Cortex of kidney (tissue), 1 donor: ENCODE results near the gene CCR7.
"Not testable (repeated sequence)": the region's sequence is repeated elsewhere in the genome, so short reads cannot be mapped to it uniquely, and the experiment has no call there.

Experiments used
- DNase-seq: peaks from one replicate; lab custom pipeline; 2025; lab: John Stamatoyannopoulos, UW

CCR7 gene

DNA sequence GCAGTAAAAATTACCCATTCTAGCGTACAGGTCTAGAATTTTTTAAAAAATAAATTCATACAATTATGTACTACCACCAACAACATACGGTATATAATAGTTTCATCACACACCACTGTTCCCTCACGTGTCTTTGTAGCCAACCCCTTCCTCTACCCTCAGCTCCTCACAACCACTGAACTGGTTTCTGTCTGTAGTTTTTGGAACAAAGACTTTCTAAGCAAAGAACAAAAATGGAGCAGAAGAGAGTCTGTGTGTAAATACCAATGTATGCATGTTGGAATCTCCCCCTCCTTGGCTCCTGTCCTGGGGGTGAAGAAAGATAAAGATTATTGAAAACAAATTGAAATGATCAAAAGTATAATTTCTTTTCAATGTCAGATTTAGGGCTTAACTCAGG is 31.9 kb upstream of the CCR7 start:
- DNase-seq = no peak

GRCh38 chr17:40596261-40596919 is 31.1 kb upstream of the CCR7 start:
- no peak for DNase-seq

DNA sequence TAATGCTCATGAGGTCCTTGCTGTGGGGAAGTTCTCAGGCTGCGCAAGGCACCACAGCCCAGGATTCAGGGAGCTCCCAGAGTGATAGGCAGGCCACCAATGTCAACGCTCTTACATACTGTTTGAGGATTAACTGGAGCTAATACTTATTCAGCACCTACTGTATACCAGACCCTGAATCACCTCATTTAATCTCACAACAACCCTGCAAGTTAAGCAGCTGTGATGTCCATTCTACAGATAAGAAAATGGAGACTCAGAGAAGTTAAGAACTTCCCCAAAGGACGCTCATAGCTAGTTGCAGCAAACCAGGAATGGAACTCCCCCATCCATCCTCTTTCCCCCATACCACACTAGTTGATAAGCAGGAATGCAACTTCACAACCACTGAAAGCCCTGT is 25.5 kb upstream of the CCR7 start:
- DNase-seq = no peak

DNA sequence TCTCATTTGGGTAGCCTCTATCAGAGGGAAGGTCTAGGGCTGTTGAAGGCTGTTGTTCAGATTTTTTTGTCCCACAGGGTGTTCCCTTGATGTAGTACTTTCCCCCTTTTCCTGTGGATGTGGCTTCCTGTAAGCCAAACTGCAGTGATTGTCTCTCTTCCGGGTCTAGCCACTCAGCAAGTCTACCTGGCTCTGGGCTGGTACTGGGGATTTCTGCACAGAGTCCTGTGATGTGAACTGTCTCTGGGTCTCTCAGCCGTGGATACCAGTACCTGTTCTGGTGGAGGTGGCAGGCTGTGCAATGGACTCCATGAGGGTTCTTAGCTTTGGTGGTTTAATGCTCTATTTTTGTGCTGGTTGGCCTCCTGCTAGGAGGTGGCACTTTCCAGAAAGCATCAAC is 23.3 kb upstream of the CCR7 start:
- DNase-seq = no peak

DNA sequence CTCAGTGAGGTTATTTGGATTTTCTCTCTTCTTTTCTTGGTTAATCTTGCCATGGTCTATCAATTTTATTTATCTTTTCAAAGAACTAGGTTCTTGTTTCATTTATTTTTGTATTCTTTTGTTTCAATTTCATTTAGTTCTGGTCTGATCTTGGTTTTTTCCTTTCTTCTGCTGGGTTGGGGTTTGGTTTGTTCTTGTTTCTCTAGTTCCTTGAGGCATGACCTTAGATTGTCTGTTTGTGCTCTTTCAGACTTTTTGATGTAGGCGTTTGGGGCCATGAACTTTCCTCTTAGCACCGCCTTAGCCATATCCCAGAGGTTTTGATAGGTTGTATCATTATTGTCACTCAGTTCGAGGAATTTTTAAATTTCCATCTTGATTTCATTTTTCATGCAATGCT is 21.0 kb upstream of the CCR7 start:
- DNase-seq = not testable (repeated sequence)

GRCh38 chr17:40584950-40585349 is 19.7 kb upstream of the CCR7 start:
- not testable (repeated sequence) for DNase-seq

DNA sequence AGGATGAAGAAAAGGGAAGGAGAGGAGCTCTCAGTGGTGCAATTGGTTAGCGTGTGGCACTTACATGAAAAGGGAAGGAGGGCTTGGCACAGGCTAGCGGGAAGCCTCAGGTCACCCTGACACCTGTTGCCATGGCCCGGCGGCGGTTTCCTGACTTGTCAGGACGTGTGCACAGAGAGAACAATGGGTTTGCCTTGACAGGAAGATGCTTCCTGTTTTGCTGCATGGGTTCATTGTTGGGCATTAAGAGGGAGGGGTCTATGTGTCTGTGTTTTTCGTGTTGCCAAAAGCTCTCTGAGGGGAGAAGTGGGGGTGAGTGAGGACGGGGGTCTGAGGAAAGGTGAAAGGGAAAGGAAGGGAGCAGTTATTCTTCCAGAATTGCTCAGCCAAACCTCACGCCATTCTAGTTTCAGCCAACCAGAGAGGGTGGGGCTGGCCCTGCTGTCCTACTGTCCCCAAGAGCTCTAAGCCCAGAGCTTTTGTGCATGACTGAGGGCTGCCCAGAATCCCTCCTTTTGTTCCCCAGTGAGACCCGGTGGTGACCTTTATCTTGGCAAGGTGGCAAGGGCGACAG is 17.1 kb upstream of the CCR7 start:
- DNase-seq = no peak

- no peak for DNase-seq
Observed at GRCh38 chr17:40580140-40580539, 14.9 kb upstream of the CCR7 start.

GRCh38 chr17:40579471-40579870 is 14.2 kb upstream of the CCR7 start:
- no peak for DNase-seq

DNA sequence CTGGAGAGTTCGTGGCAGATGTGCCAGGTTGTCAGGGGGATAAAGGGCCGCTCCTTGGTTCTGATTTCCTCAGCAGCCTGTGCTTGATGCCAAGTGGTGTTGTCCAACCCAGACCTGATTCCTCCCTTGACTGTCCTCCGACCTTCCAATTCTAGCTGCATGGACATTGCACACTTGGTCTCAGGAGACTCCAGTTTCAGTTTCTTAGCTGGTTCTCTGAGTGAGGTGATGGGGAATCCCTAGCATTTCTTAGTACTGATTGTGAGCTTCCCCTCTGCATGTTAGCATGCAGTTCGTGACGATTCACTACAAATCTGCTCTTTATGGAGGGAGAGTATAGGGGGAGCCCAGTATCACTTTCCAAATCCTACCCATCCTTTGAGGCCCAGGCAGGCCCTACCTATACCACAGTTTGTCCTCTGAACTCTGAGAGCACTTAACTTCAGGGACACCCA is 12.4 kb upstream of the CCR7 start:
- no peak for DNase-seq

DNA sequence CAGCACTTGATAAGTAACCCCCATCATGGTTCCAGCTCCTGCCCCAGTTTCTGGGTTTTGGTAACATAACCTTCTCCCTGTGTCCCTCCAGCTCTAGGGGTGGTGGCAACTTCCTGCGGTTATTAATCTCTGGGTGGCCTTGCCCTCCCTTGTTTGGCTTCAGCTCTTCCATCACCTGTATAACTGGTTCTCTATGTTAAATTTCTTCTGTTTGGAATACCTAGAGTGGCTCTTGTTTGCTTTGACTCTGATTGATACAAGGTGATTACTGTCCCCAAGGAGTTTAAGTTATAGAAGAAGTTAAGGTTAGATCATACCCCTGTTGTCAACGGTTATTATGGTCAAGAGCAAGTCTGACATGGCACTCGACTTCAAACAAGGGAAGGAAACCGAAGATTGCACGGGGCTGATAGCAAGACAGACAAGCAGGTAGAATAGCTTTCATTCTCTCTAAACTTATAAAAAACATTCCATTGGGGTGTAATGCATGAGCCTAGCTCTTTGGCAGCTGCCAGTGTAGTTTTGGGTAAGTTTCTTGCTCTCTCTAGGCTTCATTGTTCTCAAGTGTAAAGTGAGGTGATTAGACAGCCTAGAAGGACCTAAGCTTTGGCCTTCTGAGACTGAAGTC is 11.0 kb upstream of the CCR7 start:
- no peak for DNase-seq

GRCh38 chr17:40574292-40574691 is 9.0 kb upstream of the CCR7 start:
- no peak for DNase-seq

- not testable (repeated sequence) for DNase-seq
Observed at GRCh38 chr17:40572245-40572993, 7.1 kb upstream of the CCR7 start.

- no peak for DNase-seq
Observed at GRCh38 chr17:40568074-40568836, 3.0 kb upstream of the CCR7 start.

DNA sequence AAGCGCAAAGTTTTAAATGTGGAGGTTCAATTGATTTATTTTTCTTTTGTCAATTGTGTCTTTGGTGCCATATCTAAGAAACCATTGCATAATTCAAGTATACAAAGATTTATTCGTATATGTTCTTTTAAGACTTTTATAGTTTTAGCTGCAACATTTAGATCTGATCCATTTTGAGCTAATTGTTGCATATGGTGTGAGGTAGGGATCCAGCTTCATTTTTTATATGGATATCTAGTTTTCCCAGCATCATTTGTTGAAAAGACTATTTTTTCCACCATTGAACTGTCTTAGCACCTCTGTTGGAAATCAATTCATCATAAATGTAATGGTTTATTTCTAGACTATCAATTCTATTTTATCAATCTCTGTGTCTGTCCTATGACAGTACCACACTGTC is 2.1 kb upstream of the CCR7 start:
- DNase-seq = no peak

DNA sequence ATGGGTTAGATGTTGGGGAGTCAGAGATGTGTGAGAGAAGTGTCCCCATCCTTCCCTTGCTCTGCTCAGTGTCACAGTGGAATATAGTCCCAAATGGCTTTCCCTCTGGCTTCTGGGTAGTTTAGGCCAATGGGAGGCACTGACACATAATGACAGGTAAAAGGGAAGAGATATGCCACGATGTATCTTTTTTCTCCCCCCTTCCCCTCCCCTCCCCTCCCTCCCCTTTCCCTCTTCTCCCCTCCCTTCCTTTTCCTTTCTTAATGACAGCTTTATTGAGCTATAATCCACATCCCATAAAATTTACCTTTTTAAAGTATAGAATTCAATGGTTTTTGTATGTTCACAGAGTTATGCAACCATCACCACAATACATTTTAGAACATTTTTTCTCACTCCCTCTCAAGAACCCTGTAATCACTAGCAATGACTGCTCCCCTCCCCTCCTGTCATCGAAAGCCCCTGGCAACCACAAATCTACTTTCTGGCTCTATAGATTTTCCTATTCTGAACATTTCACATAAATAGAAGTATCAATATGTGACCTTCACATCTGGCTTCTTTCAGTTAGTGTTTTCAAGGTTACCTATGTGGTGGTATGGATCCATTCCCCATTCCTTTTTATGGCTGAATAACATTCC is 617 bp upstream of the CCR7 start:
- no peak for DNase-seq

DNA sequence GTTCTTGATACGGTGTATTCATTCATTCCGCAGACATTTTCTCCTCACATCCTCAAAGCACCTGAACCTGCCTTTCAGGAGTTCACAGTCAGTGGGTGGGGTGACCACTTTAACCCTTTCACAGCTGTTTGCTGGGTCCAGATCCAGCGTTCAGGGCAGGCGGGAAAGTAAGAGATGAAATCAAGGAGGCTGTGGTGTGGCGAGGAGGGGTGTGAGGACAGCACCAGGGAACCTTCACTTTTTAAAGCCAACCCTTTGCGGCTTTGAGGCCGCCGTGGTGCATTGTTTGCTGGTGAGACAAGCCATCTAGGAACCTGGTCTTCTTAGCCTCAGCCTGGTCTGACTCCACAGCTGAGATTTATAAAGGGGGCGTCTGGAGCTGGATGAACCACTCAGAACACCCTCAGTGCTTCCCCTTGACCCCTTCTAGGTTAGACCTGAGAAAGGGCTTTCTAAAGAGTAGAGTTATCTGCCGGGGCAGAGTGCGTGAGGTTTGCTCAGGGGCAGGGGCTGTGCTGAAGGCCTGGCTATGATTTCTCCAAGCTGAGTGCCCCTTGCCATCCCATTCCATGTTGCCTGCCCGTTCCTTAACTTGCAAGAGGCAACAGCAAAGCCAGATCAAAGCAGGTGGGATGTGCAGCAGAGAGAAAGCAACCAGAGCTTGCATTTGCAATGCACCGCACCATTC is 933 bp downstream of the CCR7 start:
- no peak for DNase-seq

DNA sequence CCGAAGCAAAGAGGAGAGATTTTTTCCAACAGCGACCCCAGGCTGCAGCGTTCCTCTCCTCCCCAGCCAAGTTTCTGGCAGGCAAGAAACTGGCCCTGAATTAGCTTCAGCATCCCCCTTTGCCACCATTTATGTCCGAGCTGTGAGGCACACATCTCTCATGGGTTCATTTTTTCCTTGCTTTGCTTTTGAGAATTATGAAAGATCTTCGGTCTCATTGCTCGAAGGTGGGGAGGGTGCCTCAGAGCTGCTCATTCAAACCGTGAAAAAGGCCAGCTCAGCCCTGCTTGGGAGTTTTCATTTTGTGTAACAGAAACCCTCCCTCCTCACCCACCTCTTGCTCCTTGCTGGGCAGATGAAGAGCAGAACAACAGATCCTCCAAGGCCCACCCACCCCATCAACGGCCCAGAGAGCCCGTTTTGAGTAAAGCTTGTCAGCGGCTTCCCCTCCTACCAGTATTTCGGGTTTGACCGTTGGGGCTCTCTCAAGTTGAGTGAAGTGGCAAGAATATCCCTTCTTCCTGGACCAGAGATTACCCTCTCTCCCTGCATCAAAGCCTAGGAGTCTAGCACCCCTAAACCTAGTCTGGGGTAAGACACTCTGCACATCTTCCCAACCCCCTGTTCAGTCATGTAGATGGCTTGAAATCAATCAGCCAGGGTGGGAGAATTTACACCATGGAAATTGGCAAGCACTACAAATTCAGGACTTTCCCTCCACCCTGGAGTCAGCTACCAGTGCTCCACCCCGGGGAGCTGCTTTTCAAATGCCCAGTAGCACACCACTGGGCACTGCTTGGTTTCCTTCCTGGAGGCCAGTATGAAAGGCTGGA is 1.8 kb downstream of the CCR7 start:
- no peak for DNase-seq

GRCh38 chr17:40562838-40563219 is 2.4 kb downstream of the CCR7 start:
- no peak for DNase-seq
